ENCODE measurements around the gene SHISA4.

Gene SHISA4

DNA sequence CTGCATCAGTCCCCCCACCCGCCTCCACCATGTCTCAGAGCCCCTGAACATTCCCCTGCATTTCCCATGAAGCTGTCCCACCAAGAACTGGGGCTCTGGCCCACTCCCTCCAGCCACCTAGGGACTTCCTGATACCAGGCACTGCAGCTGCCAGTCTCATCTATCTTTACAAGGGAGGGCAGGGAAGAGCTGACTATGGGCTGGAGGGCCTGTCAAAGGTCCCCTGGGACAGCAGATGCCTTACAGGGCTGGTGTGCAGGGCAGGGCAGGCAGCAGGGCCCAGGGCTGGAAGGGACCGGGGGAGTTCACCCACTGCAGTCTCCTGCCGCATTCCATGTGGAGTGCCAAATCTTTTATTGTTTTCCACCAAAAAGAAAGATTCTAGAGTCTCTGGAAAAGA, 17.6 kb downstream of the SHISA4 start:
- TF ChIP-seq, protein P1, sequence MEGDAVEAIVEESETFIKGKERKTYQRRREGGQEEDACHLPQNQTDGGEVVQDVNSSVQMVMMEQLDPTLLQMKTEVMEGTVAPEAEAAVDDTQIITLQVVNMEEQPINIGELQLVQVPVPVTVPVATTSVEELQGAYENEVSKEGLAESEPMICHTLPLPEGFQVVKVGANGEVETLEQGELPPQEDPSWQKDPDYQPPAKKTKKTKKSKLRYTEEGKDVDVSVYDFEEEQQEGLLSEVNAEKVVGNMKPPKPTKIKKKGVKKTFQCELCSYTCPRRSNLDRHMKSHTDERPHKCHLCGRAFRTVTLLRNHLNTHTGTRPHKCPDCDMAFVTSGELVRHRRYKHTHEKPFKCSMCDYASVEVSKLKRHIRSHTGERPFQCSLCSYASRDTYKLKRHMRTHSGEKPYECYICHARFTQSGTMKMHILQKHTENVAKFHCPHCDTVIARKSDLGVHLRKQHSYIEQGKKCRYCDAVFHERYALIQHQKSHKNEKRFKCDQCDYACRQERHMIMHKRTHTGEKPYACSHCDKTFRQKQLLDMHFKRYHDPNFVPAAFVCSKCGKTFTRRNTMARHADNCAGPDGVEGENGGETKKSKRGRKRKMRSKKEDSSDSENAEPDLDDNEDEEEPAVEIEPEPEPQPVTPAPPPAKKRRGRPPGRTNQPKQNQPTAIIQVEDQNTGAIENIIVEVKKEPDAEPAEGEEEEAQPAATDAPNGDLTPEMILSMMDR (IDR thresholded peaks at IDR 0.05; ENCODE audit: borderline replicate concordance, control extremely low read depth, extremely low read depth, insufficient read depth, missing control alignments): no peak
- in situ Hi-C loops (cut with MboI; ENCODE audit: low sequenced_read_pairs, unreplicated experiment): no loop called here
- DNase-seq (ENCODE audit: low spot score): no peak

DNA sequence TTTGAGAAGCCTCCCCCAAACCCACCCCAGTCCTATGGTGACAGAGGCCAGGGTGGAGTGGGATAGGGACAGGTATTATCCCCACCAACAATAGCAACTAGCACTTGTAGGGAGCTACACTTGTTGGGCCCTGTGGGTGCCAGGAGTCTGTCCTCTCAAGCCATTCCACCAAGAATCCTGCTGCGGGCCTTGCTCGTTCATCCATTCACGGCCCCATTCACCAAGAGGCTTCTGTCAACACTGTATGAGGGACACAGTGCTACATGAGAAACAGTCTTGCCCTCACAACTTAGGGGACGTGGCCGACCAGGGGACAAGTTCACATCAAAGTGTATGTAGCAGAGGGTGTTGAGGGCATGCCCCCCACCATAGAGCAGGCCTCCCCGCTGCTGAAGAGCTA, 18.9 kb downstream of the SHISA4 start:
- in situ Hi-C loops (cut with MboI; ENCODE audit: low sequenced_read_pairs, unreplicated experiment): no loop called here
- TF ChIP-seq, protein P1 (IDR thresholded peaks at IDR 0.05; ENCODE audit: borderline replicate concordance, control extremely low read depth, extremely low read depth, insufficient read depth, missing control alignments): no peak
- DNase-seq (ENCODE audit: low spot score): no peak

DNA sequence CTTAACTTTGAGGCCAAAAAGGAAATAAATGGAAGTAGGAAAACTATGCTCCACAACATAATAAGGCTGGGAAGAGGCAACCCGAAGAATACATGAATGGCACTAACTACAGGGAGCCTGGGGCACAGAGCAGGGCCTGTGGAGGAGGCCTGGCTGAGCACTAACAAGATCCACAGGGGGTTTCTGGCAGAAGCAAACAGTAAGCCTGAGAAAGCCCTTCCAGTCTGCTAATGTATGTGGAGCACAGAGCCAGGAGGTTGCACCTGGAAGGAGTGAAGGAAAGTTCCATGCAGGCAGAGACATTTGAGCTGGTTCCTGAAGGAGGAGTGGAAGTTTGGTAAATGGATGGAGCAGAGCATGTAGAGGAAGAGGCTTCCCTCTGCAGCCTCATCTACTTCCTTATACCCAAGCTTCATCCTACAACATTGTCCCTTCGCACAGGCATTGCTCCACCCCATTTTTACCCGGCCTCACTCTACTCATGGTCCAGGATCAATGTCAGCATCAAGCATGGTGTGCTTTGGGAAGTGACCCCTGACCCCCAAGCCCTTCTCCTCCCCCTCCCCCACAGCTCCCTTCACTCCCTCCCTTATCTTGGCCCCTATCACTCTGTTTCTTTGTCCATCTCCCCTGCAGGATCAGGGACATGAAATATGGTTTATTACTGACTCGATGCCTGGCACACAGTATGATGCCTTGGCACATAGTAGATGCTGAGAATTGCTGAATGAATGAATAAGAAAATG, 23.3 kb downstream of the SHISA4 start:
- TF ChIP-seq, protein P1 (IDR thresholded peaks at IDR 0.05; ENCODE audit: borderline replicate concordance, control extremely low read depth, extremely low read depth, insufficient read depth, missing control alignments): no peak
- no peak for DNase-seq (ENCODE audit: low spot score)
- in situ Hi-C loops (cut with MboI; ENCODE audit: low sequenced_read_pairs, unreplicated experiment): no loop called here

DNA sequence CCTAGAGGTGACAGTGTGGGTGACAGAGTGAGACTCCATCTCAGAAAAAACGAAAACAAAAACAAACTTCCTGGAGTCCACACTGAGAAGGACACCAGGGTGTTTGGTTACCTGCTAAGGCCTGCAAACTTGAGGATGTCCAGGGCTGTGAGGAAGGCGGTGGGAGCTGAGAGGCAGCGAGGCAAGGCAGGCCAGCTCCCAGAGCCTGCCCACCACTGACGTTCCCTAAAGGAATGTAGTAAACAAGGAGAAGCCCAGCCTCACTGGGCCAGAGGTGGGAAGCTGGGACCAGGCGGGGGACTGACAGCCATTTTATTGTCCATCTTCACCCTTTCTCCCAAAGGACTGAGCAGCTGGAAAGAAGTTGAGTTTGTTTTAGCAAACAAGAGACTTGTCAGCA, 24.1 kb downstream of the SHISA4 start:
- no peak for DNase-seq (ENCODE audit: low spot score)
- TF ChIP-seq, protein P1 (IDR thresholded peaks at IDR 0.05; ENCODE audit: borderline replicate concordance, control extremely low read depth, extremely low read depth, insufficient read depth, missing control alignments): no peak
- in situ Hi-C loops (cut with MboI; ENCODE audit: low sequenced_read_pairs, unreplicated experiment): no loop called here

DNA sequence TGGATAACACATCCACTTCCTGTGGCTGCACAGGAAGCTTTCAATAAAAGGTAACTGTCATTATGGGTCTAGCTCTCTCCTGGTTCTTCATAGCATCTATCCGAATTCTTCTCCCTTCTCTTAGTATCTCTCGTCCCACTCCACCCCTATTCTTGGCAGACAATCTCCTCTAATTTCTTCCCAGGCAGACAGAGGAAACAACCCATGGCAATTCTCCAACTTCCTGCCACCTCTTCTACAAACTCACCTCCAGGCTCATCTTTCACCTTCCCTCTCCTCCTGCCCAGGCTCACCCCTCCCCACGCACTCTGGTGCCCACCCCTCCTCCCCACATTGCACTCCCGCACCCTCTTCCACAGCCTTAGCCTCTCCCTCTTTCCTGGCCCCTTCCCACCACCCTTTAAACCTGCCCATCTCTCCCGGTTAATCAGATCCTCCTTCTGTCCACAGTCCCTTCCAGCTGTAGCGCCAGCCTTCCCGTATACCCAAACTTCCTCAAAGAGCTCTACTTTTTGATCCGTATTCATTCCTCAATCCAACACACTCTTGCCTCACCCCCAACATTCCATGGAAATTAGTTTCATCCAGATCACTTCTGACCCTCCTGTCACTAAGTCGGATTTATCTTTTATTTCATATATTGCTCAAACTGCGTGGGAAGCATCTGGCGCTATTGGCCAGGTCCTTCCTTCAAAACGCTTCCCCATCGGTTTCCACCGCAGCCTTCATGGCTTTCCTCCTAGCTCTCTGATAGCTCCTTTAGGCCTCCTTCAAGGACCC, 25.9 kb downstream of the SHISA4 start:
- TF ChIP-seq, protein P1 (IDR thresholded peaks at IDR 0.05; ENCODE audit: borderline replicate concordance, control extremely low read depth, extremely low read depth, insufficient read depth, missing control alignments): no peak
- DNase-seq (ENCODE audit: low spot score): no peak
- in situ Hi-C loops (cut with MboI; ENCODE audit: low sequenced_read_pairs, unreplicated experiment): no loop called here

DNA sequence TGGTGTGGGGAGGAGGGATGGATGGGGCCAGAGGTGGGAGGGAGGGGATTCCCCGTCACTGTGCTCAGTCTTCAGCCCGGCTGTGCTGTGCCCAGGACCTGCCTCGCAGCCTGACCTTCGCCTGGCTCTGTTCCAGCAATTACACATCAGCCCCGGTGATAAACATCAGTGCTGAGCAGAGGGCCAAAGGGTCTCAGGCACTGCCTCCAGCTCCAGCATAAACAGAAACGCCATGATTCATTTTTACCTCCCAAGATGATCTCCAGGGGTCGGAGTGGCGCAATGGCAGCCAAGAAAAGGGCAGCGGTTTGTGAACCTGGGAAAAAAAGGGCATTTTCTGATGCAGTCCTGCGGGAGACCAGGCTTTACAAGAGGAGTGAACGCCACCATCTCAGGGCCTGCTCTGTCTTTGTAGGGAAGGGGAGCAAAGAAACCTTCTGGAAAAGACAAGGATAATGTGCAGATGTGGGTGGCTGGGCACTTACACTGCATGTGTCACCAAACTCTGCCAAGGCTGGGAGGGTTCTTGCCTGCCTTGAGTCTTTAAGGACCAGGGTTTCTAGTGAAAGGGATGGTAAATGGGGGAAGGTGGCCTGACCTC, 28.1 kb downstream of the SHISA4 start:
- DNase-seq (ENCODE audit: low spot score): no peak
- in situ Hi-C loops (cut with MboI; ENCODE audit: low sequenced_read_pairs, unreplicated experiment): no loop called here
- TF ChIP-seq, protein P1 (IDR thresholded peaks at IDR 0.05; ENCODE audit: borderline replicate concordance, control extremely low read depth, extremely low read depth, insufficient read depth, missing control alignments): no peak

All from GM13976 (cell line).